Measurements from ENCODE around the gene ZBTB38. TPM values are rescaled to one million over a fixed set of nuclear protein-coding genes. Genes with fewer than 3 reads are reported as not detected.
A peak's percentile ranks its signal among the peaks of the same experiment; 100 is the strongest.

ZBTB38 gene
- total RNA-seq, 4 donors from 2014 or later: 65.8 to 101 (median 85.9) TPM

DNA sequence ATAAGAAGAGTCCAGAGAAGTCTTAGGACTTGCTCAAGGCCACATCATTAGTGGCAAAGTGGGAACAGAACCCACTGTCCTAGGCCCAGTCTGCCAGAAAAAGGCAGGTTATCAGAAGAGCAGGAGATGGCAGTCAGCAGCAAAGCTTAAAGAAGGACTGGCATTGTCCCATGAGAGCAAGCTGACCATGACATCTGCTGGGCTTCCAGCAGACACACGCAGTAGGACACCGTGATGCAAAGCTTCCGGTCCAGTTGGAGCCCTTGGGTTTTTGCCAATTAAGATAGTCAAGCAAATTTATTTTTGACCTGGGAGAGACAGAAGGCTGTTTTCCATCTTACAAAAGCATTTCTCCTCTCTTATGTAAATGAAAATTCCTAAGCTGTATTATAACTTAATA, 42.1 kb downstream of the ZBTB38 start:
- TF ChIP-seq POLR2AphosphoS5 (IDR thresholded peaks at IDR 0.05) (peak in 1 of 3 donors; percentile 51), POLR2A (IDR thresholded peaks at IDR 0.05) (no peak)
- H3K9me3 ChIP-seq: no peaks in the 10 kb centered on the region
- peak overlapping the region; percentile 95 for H3K27ac ChIP-seq
- no peak for DNase-seq (ENCODE audit: low spot score in 2 of 2)
- peaks cover 33% of the 10 kb centered on the region for H3K36me3 ChIP-seq
- WGBS: 31% methylated on average over 3 of the region's 3 CpGs
- H3K4me1 ChIP-seq: peaks cover 71% of the 10 kb centered on the region
- no peaks in the 10 kb centered on the region for H3K27me3 ChIP-seq
- no peak overlapping the region for H3K4me3 ChIP-seq

DNA sequence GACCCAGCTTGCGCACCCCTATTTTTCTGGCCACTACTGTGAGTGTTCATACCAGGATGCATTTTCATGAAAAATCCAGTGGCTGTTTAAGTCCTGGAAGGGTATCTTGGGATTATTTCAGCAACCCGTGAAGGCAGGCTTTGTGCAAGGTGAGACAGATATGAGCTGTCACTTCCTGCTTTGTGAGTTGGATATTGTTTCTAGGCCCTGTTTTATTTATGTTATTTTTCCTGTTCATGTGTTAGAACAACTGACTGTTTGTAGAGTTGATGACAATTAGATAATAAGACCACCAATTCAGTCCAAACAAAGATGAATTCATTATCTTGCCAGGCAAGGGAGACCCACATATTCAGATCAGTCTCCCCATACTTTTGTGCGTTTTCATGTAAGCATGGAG, 42.5 kb downstream of the ZBTB38 start:
- Histone ChIP-seq H3K27me3 (no peaks in the 10 kb centered on the region), H3K4me3 (no peak overlapping the region), H3K36me3 (peaks cover 30% of the 10 kb centered on the region), H3K9me3 (no peaks in the 10 kb centered on the region), H3K4me1 (peaks cover 75% of the 10 kb centered on the region), H3K27ac (peak overlapping the region; percentile 95)
- WGBS: 63% methylated on average over 3 of the region's 3 CpGs
- DNase-seq (ENCODE audit: low spot score in 2 of 2): no peak
- no peak for TF ChIP-seq POLR2AphosphoS5 (IDR thresholded peaks at IDR 0.05)
- no peak for TF ChIP-seq POLR2A (IDR thresholded peaks at IDR 0.05)
- no peak for TF ChIP-seq EP300 (IDR thresholded peaks at IDR 0.05)
- TF ChIP-seq, protein P1, sequence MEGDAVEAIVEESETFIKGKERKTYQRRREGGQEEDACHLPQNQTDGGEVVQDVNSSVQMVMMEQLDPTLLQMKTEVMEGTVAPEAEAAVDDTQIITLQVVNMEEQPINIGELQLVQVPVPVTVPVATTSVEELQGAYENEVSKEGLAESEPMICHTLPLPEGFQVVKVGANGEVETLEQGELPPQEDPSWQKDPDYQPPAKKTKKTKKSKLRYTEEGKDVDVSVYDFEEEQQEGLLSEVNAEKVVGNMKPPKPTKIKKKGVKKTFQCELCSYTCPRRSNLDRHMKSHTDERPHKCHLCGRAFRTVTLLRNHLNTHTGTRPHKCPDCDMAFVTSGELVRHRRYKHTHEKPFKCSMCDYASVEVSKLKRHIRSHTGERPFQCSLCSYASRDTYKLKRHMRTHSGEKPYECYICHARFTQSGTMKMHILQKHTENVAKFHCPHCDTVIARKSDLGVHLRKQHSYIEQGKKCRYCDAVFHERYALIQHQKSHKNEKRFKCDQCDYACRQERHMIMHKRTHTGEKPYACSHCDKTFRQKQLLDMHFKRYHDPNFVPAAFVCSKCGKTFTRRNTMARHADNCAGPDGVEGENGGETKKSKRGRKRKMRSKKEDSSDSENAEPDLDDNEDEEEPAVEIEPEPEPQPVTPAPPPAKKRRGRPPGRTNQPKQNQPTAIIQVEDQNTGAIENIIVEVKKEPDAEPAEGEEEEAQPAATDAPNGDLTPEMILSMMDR (IDR thresholded peaks at IDR 0.05): no peak

DNA sequence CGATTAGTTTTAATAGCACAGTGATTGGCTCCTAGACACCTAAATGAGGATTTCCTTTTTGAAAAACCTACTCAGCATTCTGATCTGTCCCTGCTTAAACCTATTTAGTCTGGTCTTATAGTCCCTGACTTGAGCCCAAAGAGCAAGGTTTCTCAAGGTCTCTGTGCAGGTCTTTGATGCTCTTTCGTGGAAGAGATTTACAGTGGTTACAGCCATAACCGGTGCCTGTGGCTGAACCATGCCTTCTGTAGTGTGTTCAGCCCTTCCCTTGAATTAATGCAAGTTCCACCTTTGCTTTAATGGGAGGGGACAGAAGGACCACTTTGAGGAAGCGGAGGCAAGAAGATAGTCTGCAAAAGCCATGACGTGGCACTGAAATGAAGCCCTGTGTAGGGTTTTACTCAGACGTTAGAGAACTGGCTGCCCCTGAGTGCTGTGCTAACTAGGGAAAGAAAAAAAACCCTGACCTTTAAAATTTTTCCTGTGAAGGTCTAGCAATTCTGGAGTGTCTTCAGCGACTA, 43.0 kb downstream of the ZBTB38 start:
- H3K27ac ChIP-seq: peak overlapping the region; percentile 95
- 58% methylated on average over 7 of the region's 7 CpGs for WGBS
- H3K4me1 ChIP-seq: peaks cover 75% of the 10 kb centered on the region
- no peaks in the 10 kb centered on the region for H3K27me3 ChIP-seq
- DNase-seq (ENCODE audit: low spot score in 2 of 2): no peak
- no peak overlapping the region for H3K4me3 ChIP-seq
- H3K36me3 ChIP-seq: peaks cover 25% of the 10 kb centered on the region
- H3K9me3 ChIP-seq: no peaks in the 10 kb centered on the region
- no peak for TF ChIP-seq EP300 (IDR thresholded peaks at IDR 0.05)
- no peak for TF ChIP-seq POLR2A (IDR thresholded peaks at IDR 0.05)

DNA sequence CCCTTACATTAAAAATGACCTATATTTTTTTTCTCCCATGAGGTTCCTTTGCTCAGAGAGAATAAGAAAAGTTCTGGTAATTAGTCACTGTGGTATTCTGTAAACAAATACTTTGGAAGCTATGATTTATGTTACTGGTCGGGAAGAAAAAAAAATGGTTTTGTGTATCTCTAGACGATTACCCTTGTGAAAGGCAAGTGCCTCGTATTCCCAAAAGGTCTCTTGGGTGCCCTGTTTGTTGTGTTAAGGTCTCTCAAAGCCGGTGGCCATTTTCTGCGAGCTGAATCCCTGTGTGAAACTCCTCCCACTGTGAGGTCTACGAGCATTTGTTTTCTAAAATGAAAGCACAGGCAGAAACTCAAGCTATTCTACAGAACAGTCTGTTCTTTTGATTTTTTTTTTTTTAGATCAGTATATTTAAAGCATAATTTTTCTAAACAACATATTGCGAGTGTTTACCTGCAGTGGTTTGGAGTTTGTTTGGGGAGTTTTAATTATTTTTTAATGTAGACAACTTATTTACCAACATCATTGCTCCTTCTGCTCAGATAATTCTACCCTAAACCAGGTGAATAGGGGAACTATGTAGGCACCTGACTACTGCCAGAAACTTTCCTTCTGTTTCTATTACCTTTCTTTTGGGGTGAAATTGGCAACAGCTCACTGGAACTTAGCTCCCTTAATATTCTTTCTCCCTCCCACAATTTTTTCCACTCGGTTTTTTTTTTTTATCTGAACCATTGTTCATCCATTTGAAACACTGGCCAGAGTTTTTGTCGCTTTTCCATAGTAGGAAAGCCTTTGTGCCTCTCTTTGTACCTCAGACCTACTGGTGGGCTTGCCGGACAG, 44.0 kb downstream of the ZBTB38 start:
- no peaks in the 10 kb centered on the region for H3K27me3 ChIP-seq
- H3K27ac ChIP-seq: peak overlapping the region; percentile 95
- peak in 1 of 2 donors; percentile 16 for TF ChIP-seq POLR2A (IDR thresholded peaks at IDR 0.05)
- TF ChIP-seq, protein P1 (IDR thresholded peaks at IDR 0.05): no peak
- no peak for TF ChIP-seq EP300 (IDR thresholded peaks at IDR 0.05)
- TF ChIP-seq POLR2AphosphoS5 (IDR thresholded peaks at IDR 0.05): peak in 1 of 3 donors; percentile 25
- no peak for DNase-seq (ENCODE audit: low spot score in 2 of 2)
- H3K9me3 ChIP-seq: no peaks in the 10 kb centered on the region
- H3K4me1 ChIP-seq: peaks cover 67% of the 10 kb centered on the region
- H3K4me3 ChIP-seq: peak overlapping the region; percentile 39
- WGBS: 4% methylated on average over 10 of the region's 10 CpGs
- peaks cover 31% of the 10 kb centered on the region for H3K36me3 ChIP-seq

DNA sequence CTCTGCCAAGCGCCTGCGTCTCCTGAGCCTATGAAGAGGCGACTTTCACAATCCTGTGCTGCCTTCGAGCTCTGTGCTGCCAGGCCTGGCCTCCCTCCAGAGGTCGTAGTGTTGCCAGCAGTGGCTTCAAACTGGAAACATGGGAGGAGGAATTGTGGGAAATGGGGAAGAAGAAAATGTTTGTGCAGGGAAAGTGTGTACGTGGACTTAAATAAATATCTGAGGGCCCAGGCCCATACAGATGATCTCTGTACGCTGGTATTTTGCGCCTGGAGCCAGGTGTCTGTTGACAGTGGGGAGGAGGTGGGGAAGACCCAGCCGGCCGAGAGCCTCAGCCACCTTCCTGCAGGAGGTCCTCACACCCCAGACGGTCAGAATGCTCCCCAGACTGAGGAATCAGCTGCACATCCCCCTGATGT, 44.6 kb downstream of the ZBTB38 start:
- Histone ChIP-seq H3K9me3 (no peaks in the 10 kb centered on the region), H3K27ac (peak overlapping the region; percentile 95), H3K4me3 (peak overlapping the region; percentile 39), H3K36me3 (peaks cover 29% of the 10 kb centered on the region), H3K4me1 (peaks cover 63% of the 10 kb centered on the region), H3K27me3 (no peaks in the 10 kb centered on the region)
- peak; percentile 95 for DNase-seq (ENCODE audit: low spot score in 2 of 2)
- 15% methylated on average over 11 of the region's 11 CpGs for WGBS
- TF ChIP-seq POLR2AphosphoS5 (IDR thresholded peaks at IDR 0.05) (peak in 2 of 3 donors; percentile 75 to 83), EP300 (IDR thresholded peaks at IDR 0.05) (no peak)

DNA sequence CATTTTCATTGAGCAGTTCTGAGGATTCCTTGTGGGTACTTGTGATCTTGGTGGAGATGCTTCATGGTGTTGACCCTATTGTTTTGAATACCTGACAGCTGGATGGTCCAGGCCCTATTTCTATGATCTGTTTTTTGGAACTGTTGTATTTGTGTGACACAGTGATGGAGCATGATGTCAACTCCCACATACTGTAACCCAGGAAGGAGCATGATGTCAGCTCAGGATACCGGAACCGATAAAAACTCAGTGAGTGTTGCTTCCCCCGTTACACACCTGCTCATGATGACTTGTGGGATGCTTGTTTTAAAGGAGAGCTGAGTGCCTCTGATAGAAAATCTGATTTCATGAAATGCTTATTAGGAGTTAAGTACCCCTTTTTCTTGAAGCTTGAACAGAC, 45.1 kb downstream of the ZBTB38 start:
- no peaks in the 10 kb centered on the region for H3K27me3 ChIP-seq
- TF ChIP-seq POLR2A (IDR thresholded peaks at IDR 0.05): no peak
- TF ChIP-seq, protein P1 (IDR thresholded peaks at IDR 0.05): no peak
- TF ChIP-seq POLR2AphosphoS5 (IDR thresholded peaks at IDR 0.05): no peak
- TF ChIP-seq EP300 (IDR thresholded peaks at IDR 0.05): no peak
- no peak overlapping the region for H3K4me3 ChIP-seq
- 65% methylated on average over 3 of the region's 3 CpGs for WGBS
- no peak for DNase-seq (ENCODE audit: low spot score in 2 of 2)
- peak overlapping the region; percentile 95 for H3K27ac ChIP-seq
- peaks cover 26% of the 10 kb centered on the region for H3K36me3 ChIP-seq
- no peaks in the 10 kb centered on the region for H3K9me3 ChIP-seq
- peaks cover 63% of the 10 kb centered on the region for H3K4me1 ChIP-seq

Data from suprapubic skin (tissue), 4 donors.